Mesenchymal stem cell (in vitro differentiated cells and primary cell): ENCODE data around the gene TRAF4.

Source experiments
- DNase-seq: peaks from one replicate; pipeline ENCODE4 v3.0.0-alpha.2; 2013
- H2AFZ ChIP-seq: one replicate; pipeline ENCODE4 v1.6.1; 2013; ENCODE audit warnings: low read depth, mild to moderate bottlenecking, control low read depth, inconsistent platforms, low read length, moderate library complexity
- H2AK5ac ChIP-seq: 2 replicates; pipeline ENCODE4 v1.6.1; 2013; ENCODE audit warnings: low read length, moderate library complexity, mild to moderate bottlenecking, inconsistent platforms; ENCODE audit not compliant: severe bottlenecking
- H2BK120ac ChIP-seq: one replicate; pipeline ENCODE4 v1.6.1; 2013; ENCODE audit warnings: low read depth, mild to moderate bottlenecking, inconsistent platforms, low read length, moderate library complexity
- H2BK12ac ChIP-seq, 2 experiments: one replicate each; pipeline ENCODE4 v1.6.1; 2013; ENCODE audit warnings: inconsistent platforms in 2 of 2, low read length in 2 of 2, mild to moderate bottlenecking in 2 of 2, moderate library complexity in 2 of 2, control low read depth in 1 of 2
- H2BK15ac ChIP-seq: one replicate; pipeline ENCODE4 v1.6.1; 2013; ENCODE audit warnings: mild to moderate bottlenecking, low read depth, inconsistent platforms; ENCODE audit not compliant: poor library complexity, severe bottlenecking
- H2BK5ac ChIP-seq: 2 replicates; pipeline ENCODE4 v1.6.1; 2013; ENCODE audit warnings: low read depth, mild to moderate bottlenecking, low read length, control low read depth, inconsistent platforms; ENCODE audit not compliant: poor library complexity, severe bottlenecking
- H3K14ac ChIP-seq, 2 experiments: one replicate each; pipeline ENCODE4 v1.6.1; 2013; ENCODE audit warnings: inconsistent platforms in 2 of 2, low read length in 2 of 2, control low read depth in 1 of 2, mild to moderate bottlenecking in 1 of 2, moderate library complexity in 1 of 2
- H3K18ac ChIP-seq, 2 experiments: one replicate each; pipeline ENCODE4 v1.6.1; 2013; ENCODE audit warnings: inconsistent platforms in 2 of 2, low read length in 2 of 2, control low read depth in 1 of 2, low read depth in 1 of 2, mild to moderate bottlenecking in 1 of 2
- H3K23ac ChIP-seq, 2 experiments: one replicate each; pipeline ENCODE4 v1.6.1; 2013; ENCODE audit warnings: inconsistent platforms in 2 of 2, low read length in 2 of 2, mild to moderate bottlenecking in 2 of 2, moderate library complexity in 2 of 2, control low read depth in 1 of 2
- H3K27ac ChIP-seq: 2 replicates; pipeline ENCODE4 v1.5.1; 2013; ENCODE audit warnings: mild to moderate bottlenecking, moderate library complexity, low read length, control low read depth, inconsistent platforms; ENCODE audit not compliant: poor library complexity, severe bottlenecking
- H3K27me3 ChIP-seq, 2 experiments: 2 replicates each; pipeline versions ENCODE4 v1.6.1 to v1.7.0; 2013; ENCODE audit warnings: low read length in 2 of 2, mild to moderate bottlenecking in 2 of 2, moderate library complexity in 2 of 2, control low read depth in 1 of 2, inconsistent platforms in 1 of 2; ENCODE audit not compliant: control insufficient read depth in 1 of 2, insufficient read depth in 1 of 2
- H3K36me3 ChIP-seq, 2 experiments: 2 replicates each; pipeline versions ENCODE4 v1.6.1 to v1.7.0; 2013; ENCODE audit warnings: low read length in 2 of 2, control low read depth in 1 of 2, inconsistent platforms in 1 of 2, low read depth in 1 of 2, mild to moderate bottlenecking in 1 of 2; ENCODE audit not compliant: insufficient read depth in 2 of 2, control insufficient read depth in 1 of 2
- H3K4ac ChIP-seq, 2 experiments: one replicate each; pipeline ENCODE4 v1.6.1; 2013; ENCODE audit warnings: inconsistent platforms in 2 of 2, low read length in 2 of 2, mild to moderate bottlenecking in 2 of 2, moderate library complexity in 2 of 2, control low read depth in 1 of 2, low read depth in 1 of 2
- H3K4me1 ChIP-seq: 2 replicates; pipeline ENCODE4 v1.6.1; 2013; ENCODE audit warnings: low read depth, low read length, control low read depth; ENCODE audit not compliant: control insufficient read depth, insufficient read depth
- H3K4me2 ChIP-seq: 2 replicates; pipeline ENCODE4 v1.6.1; 2013; ENCODE audit warnings: low read length, mild to moderate bottlenecking, inconsistent platforms; ENCODE audit not compliant: poor library complexity, severe bottlenecking
- H3K4me3 ChIP-seq, 2 experiments: 2 replicates each; pipeline versions ENCODE4 v1.5.1 to v1.7.0; 2013; ENCODE audit warnings: low read length in 2 of 2, mild to moderate bottlenecking in 2 of 2, control low read depth in 1 of 2, low read depth in 1 of 2; ENCODE audit not compliant: insufficient read depth in 1 of 2
- H3K79me1 ChIP-seq: replicated peaks from 2 replicates; pipeline ENCODE4 v1.6.1; 2013; ENCODE audit warnings: mild to moderate bottlenecking, control low read depth, low read length, inconsistent platforms; ENCODE audit not compliant: poor library complexity, severe bottlenecking
- H3K9ac ChIP-seq: 2 replicates; pipeline ENCODE4 v1.7.0; 2013; ENCODE audit warnings: mild to moderate bottlenecking, low read length, moderate library complexity
- H3K9me3 ChIP-seq: 2 replicates; pipeline ENCODE4 v1.7.0; 2013; ENCODE audit warnings: mild to moderate bottlenecking, low read length; ENCODE audit not compliant: control insufficient read depth
- H4K8ac ChIP-seq: one replicate; pipeline ENCODE4 v1.6.1; 2013; ENCODE audit warnings: inconsistent platforms, mild to moderate bottlenecking, low read length, moderate library complexity
- H4K91ac ChIP-seq: one replicate; pipeline ENCODE4 v1.6.1; 2013; ENCODE audit warnings: mild to moderate bottlenecking, low read length, inconsistent platforms
- WGBS: methylation state at CpG from one replicate; pipeline ENCODE4 v1.1.7; 2013; ENCODE audit warnings: mixed read lengths; 5-methylcytosine and 5-hydroxymethylcytosine counted together

The TRAF4 gene

DNA sequence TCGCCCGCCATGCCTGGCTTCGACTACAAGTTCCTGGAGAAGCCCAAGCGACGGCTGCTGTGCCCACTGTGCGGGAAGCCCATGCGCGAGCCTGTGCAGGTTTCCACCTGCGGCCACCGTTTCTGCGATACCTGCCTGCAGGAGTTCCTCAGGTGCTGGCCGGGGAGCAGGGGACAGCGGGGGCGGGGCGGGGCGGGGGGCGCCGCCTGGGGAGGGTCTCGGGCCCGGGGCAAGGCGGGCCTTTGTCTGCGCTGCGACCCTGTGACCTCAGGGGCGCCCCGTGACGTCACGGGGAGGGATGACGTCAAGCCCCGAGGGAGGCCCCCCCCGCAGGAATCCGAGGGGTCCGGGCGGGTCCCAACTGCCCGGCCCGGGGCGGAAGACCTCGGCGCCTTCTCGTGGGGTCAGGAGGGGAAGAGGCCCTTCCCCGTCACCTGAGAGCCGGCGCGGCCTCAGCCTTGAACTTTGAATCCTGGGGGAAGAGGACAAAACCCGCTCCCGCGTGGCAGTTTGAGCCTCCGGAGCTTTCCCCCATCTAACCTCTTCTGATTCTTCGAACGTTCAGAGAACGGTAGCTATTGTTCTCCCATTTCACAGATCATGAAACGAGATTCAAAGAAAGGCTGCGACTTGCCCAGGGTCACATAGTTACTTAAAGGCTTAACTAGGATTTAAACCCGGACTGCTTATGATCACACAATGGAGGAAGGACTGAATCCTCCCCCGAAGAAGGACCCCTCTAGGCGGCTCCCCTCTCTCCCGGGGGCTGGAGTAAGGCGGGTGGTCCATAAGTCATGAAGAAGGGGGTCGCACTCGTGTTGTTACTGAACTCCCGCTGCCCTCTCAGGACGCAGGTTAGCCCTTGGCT, 527 bp downstream of the TRAF4 start:
- Histone ChIP-seq H3K36me3 (peaks cover 31 to 54% of the 10 kb centered on the region in 2 experiments), H2AK5ac (no peak overlapping the region), H2BK120ac (peak overlapping the region; percentile 86), H3K9ac (peak overlapping the region; percentile 99), H4K8ac (peak overlapping the region; percentile 84), H2AFZ (no peak overlapping the region), H3K4me2 (peak overlapping the region; percentile 77), H3K4me3 (peak overlapping the region; percentile 89 to 91), H3K79me1 (peaks cover 3% of the 10 kb centered on the region), H4K91ac (peak overlapping the region; percentile 98), H3K9me3 (no peaks in the 10 kb centered on the region), H3K27ac (peak overlapping the region; percentile 95), H3K18ac (peak overlapping the region; percentile 96 to 99), H2BK5ac (peak overlapping the region; percentile 79), H3K14ac (peak overlapping the region; percentile 62 to 98), H3K23ac (peak overlapping the region in 1 of 2 experiments; percentile 77), H2BK12ac (peak overlapping the region in 1 of 2 experiments; percentile 32), H2BK15ac (peak overlapping the region; percentile 93), H3K4me1 (peaks cover 46% of the 10 kb centered on the region), H3K4ac (peak overlapping the region; percentile 97 to 98), H3K27me3 (no peaks in the 10 kb centered on the region)
- WGBS = under 1% methylated on average over 51 of the region's 61 CpGs
- DNase-seq = peak; percentile 63

DNA sequence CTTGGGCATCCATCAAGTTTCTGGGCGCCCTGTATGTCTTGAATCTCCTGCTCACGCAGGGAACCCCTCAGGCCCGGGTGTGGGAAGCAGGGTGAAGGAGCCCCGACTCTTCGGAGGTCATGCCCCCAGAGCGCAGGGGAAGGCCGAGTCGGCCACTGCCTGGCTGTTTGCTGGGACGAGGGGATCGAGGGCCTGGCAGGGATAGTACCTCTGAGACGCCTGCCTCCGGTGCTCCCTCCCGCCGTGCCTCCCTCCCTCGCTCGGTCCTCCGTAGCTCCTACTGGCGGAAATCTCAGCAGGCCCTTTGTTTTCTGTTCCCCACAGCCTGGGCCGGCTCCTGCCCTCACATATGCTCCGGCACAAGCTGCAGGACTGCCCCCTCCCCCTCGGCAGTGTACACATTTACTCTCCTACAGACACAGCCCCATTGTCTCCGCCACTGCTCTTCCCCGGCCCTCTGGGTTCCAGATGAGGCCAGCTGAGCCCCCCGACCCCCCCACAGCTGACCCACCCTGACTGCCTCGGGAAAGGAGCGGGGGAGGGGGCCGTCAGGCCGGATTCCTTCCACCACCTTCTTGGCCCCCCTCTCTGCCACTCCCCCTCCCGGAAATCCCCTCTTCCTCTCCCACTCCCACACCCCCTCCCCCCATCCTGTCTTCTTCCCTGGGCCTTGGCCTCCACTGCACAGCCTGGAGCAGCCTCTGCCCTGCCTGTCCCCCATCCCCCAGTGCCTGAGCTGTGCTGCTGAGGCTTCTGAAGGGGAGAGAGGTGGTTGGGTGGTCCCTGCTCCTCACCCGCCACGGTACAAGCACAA, 1.4 kb downstream of the TRAF4 start:
- no peak overlapping the region for H2AFZ ChIP-seq
- H3K27ac ChIP-seq = peak overlapping the region; percentile 85
- no peak overlapping the region for H4K8ac ChIP-seq
- peak overlapping the region in 1 of 2 experiments; percentile 32 for H2BK12ac ChIP-seq
- H2AK5ac ChIP-seq = no peak overlapping the region
- H3K27me3 ChIP-seq = no peaks in the 10 kb centered on the region
- H4K91ac ChIP-seq = peak overlapping the region; percentile 23
- H3K23ac ChIP-seq = peak overlapping the region in 1 of 2 experiments; percentile 77
- peak overlapping the region; percentile 78 for H2BK5ac ChIP-seq
- H3K79me1 ChIP-seq = peaks cover 4% of the 10 kb centered on the region
- under 1% methylated on average over 30 of the region's 31 CpGs for WGBS
- peaks cover 38 to 57% of the 10 kb centered on the region in 2 experiments for H3K36me3 ChIP-seq
- peak overlapping the region; percentile 20 to 84 for H3K4ac ChIP-seq
- H3K4me2 ChIP-seq = peak overlapping the region; percentile 56
- DNase-seq = peak; percentile 61
- peak overlapping the region; percentile 89 to 91 for H3K4me3 ChIP-seq
- peak overlapping the region in 1 of 2 experiments; percentile 97 for H3K14ac ChIP-seq
- no peaks in the 10 kb centered on the region for H3K9me3 ChIP-seq
- peak overlapping the region; percentile 99 for H3K9ac ChIP-seq
- peak overlapping the region; percentile 9 for H2BK120ac ChIP-seq
- peak overlapping the region; percentile 84 for H2BK15ac ChIP-seq
- peak overlapping the region; percentile 95 to 96 for H3K18ac ChIP-seq
- peaks cover 49% of the 10 kb centered on the region for H3K4me1 ChIP-seq

DNA sequence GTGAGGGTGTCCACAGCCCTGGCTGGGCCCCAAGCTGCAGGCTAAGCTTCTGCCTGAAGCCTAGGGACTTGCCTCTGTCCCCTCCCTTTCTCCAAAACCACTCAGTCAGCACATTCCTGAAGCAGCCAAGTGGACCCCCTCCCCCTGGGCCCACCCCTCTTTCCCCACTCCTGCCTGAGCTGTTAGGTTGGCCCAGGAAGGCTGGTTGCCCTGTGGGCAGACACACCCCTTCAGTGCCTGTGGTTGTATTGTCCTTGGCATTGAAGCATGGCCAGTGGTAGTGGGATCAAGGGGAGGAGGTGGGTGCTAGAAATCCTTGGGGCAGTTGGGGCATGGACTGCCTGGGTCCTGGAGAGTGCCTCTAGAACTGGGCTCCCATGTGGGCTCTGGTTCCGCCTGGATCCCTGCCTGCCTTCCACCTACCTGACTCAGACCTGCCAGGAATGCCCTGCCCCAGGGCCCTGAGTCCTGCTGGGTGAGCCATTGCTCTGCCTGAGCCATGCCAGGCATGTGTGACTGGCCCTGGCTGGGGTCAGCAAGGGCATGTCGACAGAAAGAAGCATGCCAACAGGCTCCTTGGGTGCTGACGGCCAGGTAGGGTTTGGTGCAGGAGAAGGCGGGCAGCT, 2.1 kb downstream of the TRAF4 start:
- peaks cover 6% of the 10 kb centered on the region for H3K79me1 ChIP-seq
- peaks cover 43 to 56% of the 10 kb centered on the region in 2 experiments for H3K36me3 ChIP-seq
- peak overlapping the region in 1 of 2 experiments; percentile 97 for H3K14ac ChIP-seq
- peak overlapping the region; percentile 85 for H3K27ac ChIP-seq
- H2AFZ ChIP-seq = no peak overlapping the region
- peak overlapping the region in 1 of 2 experiments; percentile 11 for H2BK12ac ChIP-seq
- no peak overlapping the region for H4K8ac ChIP-seq
- no peak overlapping the region for H2BK5ac ChIP-seq
- H4K91ac ChIP-seq = peak overlapping the region; percentile 8
- DNase-seq = no peak
- H2AK5ac ChIP-seq = no peak overlapping the region
- H2BK120ac ChIP-seq = no peak overlapping the region
- H3K27me3 ChIP-seq = no peaks in the 10 kb centered on the region
- 89% methylated on average over 4 of the region's 4 CpGs for WGBS
- peak overlapping the region; percentile 56 for H3K4me2 ChIP-seq
- no peaks in the 10 kb centered on the region for H3K9me3 ChIP-seq
- H3K4me3 ChIP-seq = peak overlapping the region; percentile 89 to 91
- H3K18ac ChIP-seq = peak overlapping the region in 1 of 2 experiments; percentile 63
- H3K9ac ChIP-seq = peak overlapping the region; percentile 99
- no peak overlapping the region for H2BK15ac ChIP-seq
- H3K4ac ChIP-seq = peak overlapping the region; percentile 19 to 20
- H3K4me1 ChIP-seq = peaks cover 49% of the 10 kb centered on the region
- H3K23ac ChIP-seq = peak overlapping the region in 1 of 2 experiments; percentile 59
